Osteocyte (in vitro differentiated cells): ENCODE measurements around the gene TTC33. TPM values are rescaled to one million over a fixed set of nuclear protein-coding genes. Genes with fewer than 3 reads are reported as not detected.
A peak's percentile ranks its signal among the peaks of the same experiment; 100 is the strongest.

Experiments
- DNase-seq: peaks from one replicate; pipeline ENCODE4 v3.0.0; 2021; ENCODE audit warnings: mixed read lengths; ENCODE audit not compliant: unreplicated experiment; ENCODE audit errors: extremely low spot score
- H3K27ac Mint-ChIP-seq: one replicate; pipeline ENCODE4 v1.8.0; 2021; ENCODE audit warnings: mild to moderate bottlenecking, mixed read lengths; ENCODE audit not compliant: unreplicated experiment
- H3K27me3 Mint-ChIP-seq: one replicate; pipeline ENCODE4 v1.8.0; 2021; ENCODE audit warnings: mixed read lengths; ENCODE audit not compliant: unreplicated experiment
- H3K36me3 Mint-ChIP-seq: one replicate; pipeline ENCODE4 v1.8.0; 2021; ENCODE audit warnings: mixed read lengths; ENCODE audit not compliant: unreplicated experiment
- H3K4me1 Mint-ChIP-seq: one replicate; pipeline ENCODE4 v1.8.0; 2021; ENCODE audit warnings: mixed read lengths; ENCODE audit not compliant: unreplicated experiment
- H3K4me3 Mint-ChIP-seq: one replicate; pipeline ENCODE4 v1.8.0; 2021; ENCODE audit warnings: mild to moderate bottlenecking, moderate library complexity, mixed read lengths; ENCODE audit not compliant: unreplicated experiment
- H3K9me3 Mint-ChIP-seq: one replicate; pipeline ENCODE4 v1.8.0; 2021; ENCODE audit warnings: mixed read lengths; ENCODE audit not compliant: unreplicated experiment
- total RNA-seq: library from RNA; stranded (reverse); gene quantifications from 2 replicates; pipeline ENCODE4 v1.2.1, GENCODE V29; 2021
- TF ChIP-seq, protein P1 (sequence below): fragments of 200-600 bp; sonication (generic); IDR thresholded peaks from 2 replicates; pipeline ENCODE4 v1.5.0; 2021; ENCODE audit warnings: antibody characterized with exemption, mild to moderate bottlenecking, moderate library complexity

Gene TTC33
- total RNA-seq, 1 donor from 2014 or later = 18.1 TPM

DNA sequence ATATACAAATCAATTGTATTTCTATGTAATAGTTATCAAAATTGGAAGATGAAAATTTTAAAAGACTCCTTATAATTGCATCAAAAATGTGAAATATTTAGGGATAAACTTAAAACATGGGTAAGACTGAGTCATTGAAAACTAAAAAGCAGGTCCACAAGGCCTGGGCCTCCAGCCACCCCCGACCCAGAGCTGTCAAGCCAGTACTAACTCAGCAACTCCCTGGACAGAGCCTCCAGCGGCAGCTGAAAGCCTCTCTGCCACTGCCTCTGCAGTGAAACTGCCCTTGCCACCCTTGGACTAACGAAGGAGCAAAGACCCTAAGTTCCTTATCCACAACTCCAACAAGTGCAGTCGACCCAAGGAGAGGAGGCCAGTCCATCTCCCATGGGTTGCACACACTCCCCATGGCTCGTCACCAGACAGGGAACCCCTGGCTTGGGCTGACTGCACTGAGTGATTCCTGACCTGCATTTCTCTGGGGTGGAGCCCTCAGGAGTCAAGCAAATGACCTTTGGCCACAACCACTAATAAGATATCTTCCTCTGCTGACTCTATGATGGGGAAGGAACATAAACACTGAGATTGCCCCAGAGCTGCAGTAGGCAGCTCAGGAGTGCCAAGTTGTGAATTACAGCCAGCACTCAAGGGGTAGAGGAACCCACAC lies 55.5 kb downstream of the TTC33 start:
- Mint-ChIP-seq H3K27ac (no peak overlapping the region), H3K36me3 (peaks cover 70% of the 10 kb centered on the region), H3K9me3 (peaks cover 56% of the 10 kb centered on the region), H3K27me3 (no peaks in the 10 kb centered on the region), H3K4me1 (peaks cover 2% of the 10 kb centered on the region), H3K4me3 (no peak overlapping the region)
- no peak for DNase-seq
- TF ChIP-seq, protein P1, sequence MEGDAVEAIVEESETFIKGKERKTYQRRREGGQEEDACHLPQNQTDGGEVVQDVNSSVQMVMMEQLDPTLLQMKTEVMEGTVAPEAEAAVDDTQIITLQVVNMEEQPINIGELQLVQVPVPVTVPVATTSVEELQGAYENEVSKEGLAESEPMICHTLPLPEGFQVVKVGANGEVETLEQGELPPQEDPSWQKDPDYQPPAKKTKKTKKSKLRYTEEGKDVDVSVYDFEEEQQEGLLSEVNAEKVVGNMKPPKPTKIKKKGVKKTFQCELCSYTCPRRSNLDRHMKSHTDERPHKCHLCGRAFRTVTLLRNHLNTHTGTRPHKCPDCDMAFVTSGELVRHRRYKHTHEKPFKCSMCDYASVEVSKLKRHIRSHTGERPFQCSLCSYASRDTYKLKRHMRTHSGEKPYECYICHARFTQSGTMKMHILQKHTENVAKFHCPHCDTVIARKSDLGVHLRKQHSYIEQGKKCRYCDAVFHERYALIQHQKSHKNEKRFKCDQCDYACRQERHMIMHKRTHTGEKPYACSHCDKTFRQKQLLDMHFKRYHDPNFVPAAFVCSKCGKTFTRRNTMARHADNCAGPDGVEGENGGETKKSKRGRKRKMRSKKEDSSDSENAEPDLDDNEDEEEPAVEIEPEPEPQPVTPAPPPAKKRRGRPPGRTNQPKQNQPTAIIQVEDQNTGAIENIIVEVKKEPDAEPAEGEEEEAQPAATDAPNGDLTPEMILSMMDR = no peak

DNA sequence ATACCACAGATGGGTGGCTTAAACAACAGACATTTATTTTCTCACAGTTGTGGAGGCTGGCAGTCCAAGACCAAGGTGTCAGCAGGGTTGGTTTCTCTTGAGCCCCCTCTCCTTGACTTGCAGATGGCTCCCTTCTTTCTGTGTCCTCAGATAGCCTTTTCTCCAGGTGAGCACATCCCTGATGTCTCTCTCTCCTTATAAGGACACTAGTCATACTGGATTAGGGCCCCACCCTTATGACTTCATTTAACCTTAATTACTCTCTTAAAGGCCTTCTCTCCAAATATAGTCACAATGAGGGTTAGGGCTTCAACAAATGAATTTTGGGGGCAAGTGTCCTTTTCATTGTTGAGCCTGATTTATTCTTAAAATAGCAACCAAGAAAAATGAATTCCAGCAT lies 61.3 kb downstream of the TTC33 start:
- Mint-ChIP-seq H3K27me3 (no peaks in the 10 kb centered on the region), H3K9me3 (peaks cover 10% of the 10 kb centered on the region), H3K27ac (no peak overlapping the region), H3K4me1 (peaks cover 17% of the 10 kb centered on the region), H3K4me3 (no peak overlapping the region), H3K36me3 (peaks cover 54% of the 10 kb centered on the region)
- DNase-seq = no peak
- TF ChIP-seq, protein P1 = no peak

DNA sequence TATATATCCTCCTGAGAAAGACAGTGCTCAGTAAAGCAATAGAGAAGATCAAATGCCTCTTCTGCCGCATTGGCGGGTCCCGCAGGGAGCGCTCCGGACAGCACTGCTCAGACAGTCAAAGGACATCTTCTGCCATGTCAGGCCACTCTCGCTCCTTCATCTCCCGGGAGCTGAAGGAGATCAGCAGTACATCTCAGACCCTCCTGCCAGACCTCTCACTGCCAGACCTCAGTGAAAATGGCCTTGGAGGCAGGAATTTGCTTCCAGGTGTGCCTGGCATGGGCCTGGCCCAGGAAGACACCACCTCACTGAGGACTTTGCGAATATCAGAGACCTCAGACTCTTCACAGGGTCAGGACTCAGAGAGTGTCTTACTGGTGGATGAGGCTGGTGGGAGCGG lies 63.9 kb downstream of the TTC33 start:
- Mint-ChIP-seq H3K4me3 (no peak overlapping the region), H3K36me3 (peaks cover 54% of the 10 kb centered on the region), H3K27me3 (no peaks in the 10 kb centered on the region), H3K4me1 (peaks cover 41% of the 10 kb centered on the region), H3K9me3 (peaks cover 7% of the 10 kb centered on the region), H3K27ac (no peak overlapping the region)
- TF ChIP-seq, protein P1 = no peak
- DNase-seq = no peak

GRCh38 chr5:40690267-40690666 lies 65.5 kb downstream of the TTC33 start:
- Mint-ChIP-seq H3K27me3 (no peaks in the 10 kb centered on the region), H3K27ac (peak overlapping the region; percentile 38), H3K4me1 (peaks cover 57% of the 10 kb centered on the region), H3K4me3 (no peak overlapping the region), H3K36me3 (peaks cover 54% of the 10 kb centered on the region), H3K9me3 (no peaks in the 10 kb centered on the region)
- TF ChIP-seq, protein P1 = no peak
- DNase-seq = no peak

DNA sequence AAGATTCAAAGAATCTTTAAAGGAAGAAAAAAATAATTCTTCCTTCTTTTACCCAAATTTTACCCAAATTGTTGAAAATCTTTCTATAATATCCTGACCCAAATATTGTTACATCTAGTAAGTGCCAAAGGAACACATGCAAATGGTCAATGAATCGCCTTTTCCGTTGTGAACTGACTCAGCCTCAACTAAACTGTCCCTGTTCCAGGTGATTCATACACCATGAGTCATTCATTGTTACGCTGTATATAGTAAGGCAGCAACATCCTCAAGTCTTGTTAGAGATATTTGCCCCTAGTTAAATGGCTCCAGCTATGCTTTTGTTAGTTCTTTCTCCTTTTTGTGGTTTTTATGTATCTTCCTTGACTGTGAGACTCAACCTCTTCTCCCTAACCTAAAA lies 66.3 kb downstream of the TTC33 start:
- Mint-ChIP-seq H3K36me3 (peaks cover 52% of the 10 kb centered on the region), H3K27ac (peak overlapping the region; percentile 86), H3K4me3 (no peak overlapping the region), H3K4me1 (peaks cover 63% of the 10 kb centered on the region), H3K9me3 (no peaks in the 10 kb centered on the region), H3K27me3 (no peaks in the 10 kb centered on the region)
- TF ChIP-seq, protein P1 = no peak
- no peak for DNase-seq
